D721Med (cell line): ENCODE results near the gene GPC6.

Experiments used
- DNase-seq: peaks from one replicate; pipeline ENCODE4 v3.0.0; 2011; ENCODE audit warnings: low spot score; ENCODE audit not compliant: insufficient read length
- FAIRE-seq: peaks from 2 replicates; lab custom pipeline; 2011; peaks lifted over from hg19 to GRCh38; lab: Jason Lieb, UNC
- TF ChIP-seq, protein P1 (sequence below): IDR thresholded peaks from 2 replicates; pipeline ENCODE4 v1.5.1; 2012; ENCODE audit warnings: mild to moderate bottlenecking, control low read depth; ENCODE audit not compliant: insufficient read depth; ENCODE audit errors: missing control alignments

The GPC6 gene

DNA sequence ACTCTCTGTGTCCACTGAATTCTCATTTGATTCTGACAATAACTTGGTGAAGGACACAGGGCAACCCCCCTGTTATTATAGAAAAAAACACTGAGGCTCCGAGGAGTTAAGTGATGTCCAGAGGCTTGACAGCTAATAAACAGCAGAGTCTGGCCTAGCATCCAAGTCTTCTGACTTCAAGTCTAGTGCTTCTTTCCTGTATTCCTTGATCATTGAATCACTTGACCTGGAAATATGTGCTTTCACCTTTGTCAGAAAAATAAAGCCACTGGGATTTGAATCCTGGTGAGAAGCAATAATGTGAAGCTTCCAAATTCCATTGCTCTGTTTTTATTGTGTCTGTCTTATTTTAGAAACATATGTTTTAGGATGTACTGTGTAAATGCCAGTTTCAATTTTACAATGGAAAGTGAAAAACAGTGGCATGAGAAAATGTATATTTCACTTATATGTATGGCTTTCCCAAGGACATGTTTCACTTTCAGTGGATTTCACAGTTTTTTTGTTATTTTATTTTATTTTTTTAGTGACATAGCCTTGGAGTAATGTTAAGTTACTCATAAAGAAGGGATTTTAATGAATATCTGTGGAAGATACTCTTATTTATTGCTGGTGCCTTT is 190.2 kb downstream of the GPC6 start:
- no peak for FAIRE-seq
- DNase-seq = no peak
- TF ChIP-seq, protein P1, sequence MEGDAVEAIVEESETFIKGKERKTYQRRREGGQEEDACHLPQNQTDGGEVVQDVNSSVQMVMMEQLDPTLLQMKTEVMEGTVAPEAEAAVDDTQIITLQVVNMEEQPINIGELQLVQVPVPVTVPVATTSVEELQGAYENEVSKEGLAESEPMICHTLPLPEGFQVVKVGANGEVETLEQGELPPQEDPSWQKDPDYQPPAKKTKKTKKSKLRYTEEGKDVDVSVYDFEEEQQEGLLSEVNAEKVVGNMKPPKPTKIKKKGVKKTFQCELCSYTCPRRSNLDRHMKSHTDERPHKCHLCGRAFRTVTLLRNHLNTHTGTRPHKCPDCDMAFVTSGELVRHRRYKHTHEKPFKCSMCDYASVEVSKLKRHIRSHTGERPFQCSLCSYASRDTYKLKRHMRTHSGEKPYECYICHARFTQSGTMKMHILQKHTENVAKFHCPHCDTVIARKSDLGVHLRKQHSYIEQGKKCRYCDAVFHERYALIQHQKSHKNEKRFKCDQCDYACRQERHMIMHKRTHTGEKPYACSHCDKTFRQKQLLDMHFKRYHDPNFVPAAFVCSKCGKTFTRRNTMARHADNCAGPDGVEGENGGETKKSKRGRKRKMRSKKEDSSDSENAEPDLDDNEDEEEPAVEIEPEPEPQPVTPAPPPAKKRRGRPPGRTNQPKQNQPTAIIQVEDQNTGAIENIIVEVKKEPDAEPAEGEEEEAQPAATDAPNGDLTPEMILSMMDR = no peak

DNA sequence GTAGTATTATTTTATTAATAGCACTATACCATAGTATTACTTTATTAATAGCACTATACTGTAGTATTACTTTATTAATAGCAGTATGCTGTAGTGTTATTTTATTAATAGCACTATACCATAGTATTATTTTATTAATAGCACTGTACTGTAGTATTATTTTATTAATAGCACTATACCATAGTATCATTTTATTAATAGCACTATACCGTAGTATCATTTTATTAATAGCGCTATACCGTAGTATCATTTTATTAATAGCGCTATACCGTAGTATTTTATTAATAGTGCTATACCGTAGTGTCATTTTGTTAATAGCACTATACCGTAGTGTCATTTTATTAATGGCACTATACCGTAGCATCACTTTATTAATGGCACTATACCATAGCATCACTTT is 191.8 kb downstream of the GPC6 start:
- FAIRE-seq = no peak
- TF ChIP-seq, protein P1 = no peak
- no peak for DNase-seq

DNA sequence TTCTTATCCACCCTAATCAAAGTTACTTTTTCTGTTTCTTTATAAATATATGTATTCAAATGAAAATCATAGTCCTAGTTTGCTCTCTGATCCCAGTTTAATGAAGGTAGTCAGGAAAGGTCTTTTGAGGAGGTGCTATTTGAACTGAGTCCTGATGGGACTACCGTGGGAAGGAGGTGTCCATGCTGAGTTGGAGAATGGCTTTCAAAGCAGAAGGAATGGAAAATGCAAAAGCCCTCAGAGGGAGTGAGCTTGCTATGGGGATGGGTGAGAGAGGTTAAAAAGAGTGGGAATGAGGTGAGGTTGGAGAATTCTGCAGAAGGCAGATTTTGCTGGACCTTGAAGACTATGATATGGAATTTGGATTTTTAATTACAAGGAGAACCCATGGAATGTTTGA is 193.6 kb downstream of the GPC6 start:
- FAIRE-seq = no peak
- no peak for DNase-seq
- TF ChIP-seq, protein P1 = no peak

DNA sequence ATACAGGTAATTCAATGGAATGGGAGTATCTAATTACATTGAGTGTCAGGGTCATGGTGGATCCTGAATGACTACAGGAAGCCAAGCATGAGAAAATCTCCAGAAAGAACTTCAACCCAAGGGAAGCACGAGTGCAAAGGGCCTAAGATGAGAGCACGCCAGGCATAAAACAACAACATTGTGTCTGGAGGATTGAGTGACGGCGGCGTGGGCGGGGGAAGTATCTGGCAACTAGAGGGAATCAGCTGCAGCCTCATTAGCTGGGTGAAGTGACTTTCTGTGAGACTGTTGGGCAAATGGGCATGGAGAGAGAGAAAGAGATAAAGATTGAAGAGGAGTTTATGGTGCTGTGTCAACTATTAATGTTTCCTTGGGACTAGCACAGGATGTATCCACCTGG is 194.3 kb downstream of the GPC6 start:
- TF ChIP-seq, protein P1 = no peak
- DNase-seq = no peak
- no peak for FAIRE-seq

DNA sequence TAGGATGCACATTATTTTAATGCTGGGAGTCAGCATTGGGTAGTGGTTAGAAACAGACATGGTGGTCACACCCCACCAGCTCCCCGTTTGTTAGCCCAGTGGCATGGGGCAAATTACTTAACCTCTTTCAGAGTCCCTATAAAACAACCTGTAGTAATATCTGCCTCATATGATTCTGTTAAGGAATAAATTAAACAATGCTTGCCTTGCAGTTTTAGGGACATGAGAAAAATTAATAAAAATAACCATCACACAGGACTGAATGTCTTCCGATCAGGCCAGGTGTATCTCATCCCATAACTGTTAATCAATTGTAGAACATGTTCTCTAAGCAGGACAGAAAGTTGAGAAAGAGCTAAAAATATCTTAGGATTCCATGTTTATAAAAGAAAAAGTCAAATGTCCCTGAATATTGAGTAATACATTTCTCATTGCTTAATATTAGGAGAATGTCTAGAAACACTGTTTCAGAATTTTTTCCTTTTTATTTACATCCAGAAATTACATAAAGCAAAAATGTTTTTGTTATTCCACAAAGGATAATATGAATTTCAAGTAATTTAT is 196.5 kb downstream of the GPC6 start:
- FAIRE-seq (no peak), DNase-seq (no peak)
- TF ChIP-seq, protein P1 = no peak

DNA sequence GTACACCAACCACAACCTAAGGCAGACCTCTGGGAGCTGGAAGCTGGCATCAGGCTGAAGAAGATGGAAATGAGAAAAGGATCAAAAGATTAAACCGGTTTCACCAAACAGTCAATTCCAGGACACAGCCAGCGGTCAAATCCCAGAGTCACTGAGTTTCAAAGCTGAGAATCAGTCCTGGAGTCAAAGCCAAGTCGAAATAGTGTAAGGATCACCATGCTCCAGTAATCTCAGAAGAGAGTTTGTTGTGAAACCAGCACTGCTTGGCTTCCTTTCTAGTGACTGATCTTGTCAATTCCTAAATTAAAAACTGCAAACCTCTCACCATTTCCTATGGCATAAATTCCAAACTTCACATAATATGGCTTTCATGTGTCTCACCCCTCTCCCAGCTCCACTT is 198.8 kb downstream of the GPC6 start:
- no peak for FAIRE-seq
- TF ChIP-seq, protein P1 = no peak
- no peak for DNase-seq

DNA sequence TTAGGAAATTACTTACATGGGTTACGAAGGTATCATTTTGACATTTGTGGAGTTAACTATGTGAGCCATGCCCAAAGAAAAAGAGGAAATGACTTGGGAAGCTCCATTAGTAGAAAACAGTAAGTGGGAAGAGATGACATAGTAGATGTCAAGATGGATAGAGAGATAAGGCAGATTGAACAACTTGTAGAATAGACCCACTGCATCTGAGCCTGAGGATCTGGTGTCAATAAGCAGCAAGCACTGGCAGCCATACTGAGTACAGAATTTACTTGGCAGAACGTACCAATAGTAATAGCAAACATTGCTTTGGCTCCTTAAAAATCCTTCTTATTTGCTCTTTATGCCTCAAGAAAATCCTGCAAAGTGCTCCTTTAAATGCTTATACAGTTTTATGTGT is 203.8 kb downstream of the GPC6 start:
- DNase-seq (no peak), FAIRE-seq (no peak)
- TF ChIP-seq, protein P1 = no peak
